Measurements from ENCODE around the gene SLC6A6.

GRCh38 chr3:14506626-14507304 lies 104.4 kb downstream of the SLC6A6 start:
- TF ChIP-seq POLR2A (IDR thresholded peaks at IDR 0.05; ENCODE audit: low read length) = no peak
- TF ChIP-seq GATA1 (IDR thresholded peaks at IDR 0.05; ENCODE audit: low read depth, low read length) = no peak

Measured in erythroblast (primary cell).